Activated T-cell treated with anti-CD3 and anti-CD28 coated beads, Interleukin-2, amount 50 U/mL, for 1 hour (primary cell): ENCODE results near the gene SOX11.

Source experiments
- DNase-seq: peaks from one replicate; pipeline ENCODE4 v3.0.0-alpha.2; 2020

SOX11 gene

DNA sequence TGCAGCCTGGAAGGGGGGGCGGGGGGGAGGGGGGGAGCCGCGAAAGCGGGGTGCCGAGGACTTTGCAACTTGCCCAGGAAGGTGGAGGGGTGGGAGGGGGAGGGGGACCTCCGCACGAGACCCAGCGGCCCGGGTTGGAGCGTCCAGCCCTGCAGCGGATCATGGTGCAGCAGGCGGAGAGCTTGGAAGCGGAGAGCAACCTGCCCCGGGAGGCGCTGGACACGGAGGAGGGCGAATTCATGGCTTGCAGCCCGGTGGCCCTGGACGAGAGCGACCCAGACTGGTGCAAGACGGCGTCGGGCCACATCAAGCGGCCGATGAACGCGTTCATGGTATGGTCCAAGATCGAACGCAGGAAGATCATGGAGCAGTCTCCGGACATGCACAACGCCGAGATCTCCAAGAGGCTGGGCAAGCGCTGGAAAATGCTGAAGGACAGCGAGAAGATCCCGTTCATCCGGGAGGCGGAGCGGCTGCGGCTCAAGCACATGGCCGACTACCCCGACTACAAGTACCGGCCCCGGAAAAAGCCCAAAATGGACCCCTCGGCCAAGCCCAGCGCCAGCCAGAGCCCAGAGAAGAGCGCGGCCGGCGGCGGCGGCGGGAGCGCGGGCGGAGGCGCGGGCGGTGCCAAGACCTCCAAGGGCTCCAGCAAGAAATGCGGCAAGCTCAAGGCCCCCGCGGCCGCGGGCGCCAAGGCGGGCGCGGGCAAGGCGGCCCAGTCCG is 540 bp downstream of the SOX11 start:
- DNase-seq = no peak

DNA sequence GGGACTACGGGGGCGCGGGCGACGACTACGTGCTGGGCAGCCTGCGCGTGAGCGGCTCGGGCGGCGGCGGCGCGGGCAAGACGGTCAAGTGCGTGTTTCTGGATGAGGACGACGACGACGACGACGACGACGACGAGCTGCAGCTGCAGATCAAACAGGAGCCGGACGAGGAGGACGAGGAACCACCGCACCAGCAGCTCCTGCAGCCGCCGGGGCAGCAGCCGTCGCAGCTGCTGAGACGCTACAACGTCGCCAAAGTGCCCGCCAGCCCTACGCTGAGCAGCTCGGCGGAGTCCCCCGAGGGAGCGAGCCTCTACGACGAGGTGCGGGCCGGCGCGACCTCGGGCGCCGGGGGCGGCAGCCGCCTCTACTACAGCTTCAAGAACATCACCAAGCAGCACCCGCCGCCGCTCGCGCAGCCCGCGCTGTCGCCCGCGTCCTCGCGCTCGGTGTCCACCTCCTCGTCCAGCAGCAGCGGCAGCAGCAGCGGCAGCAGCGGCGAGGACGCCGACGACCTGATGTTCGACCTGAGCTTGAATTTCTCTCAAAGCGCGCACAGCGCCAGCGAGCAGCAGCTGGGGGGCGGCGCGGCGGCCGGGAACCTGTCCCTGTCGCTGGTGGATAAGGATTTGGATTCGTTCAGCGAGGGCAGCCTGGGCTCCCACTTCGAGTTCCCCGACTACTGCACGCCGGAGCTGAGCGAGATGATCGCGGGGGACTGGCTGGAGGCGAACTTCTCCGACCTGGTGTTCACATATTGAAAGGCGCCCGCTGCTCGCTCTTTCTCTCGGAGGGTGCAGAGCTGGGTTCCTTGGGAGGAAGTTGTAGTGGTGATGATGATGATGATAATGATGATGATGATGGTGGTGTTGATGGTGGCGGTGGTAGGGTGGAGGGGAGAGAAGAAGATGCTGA is 1.4 kb downstream of the SOX11 start:
- DNase-seq = no peak

DNA sequence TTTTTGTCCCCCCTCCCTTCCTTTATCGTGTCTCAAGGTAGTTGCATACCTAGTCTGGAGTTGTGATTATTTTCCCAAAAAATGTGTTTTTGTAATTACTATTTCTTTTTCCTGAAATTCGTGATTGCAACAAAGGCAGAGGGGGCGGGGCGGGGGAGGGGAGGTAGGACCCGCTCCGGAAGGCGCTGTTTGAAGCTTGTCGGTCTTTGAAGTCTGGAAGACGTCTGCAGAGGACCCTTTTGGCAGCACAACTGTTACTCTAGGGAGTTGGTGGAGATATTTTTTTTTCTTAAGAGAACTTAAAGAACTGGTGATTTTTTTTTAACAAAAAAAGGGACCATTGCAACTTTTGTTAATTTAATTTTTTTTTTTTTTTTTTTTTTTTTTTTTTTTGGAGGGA is 2.1 kb downstream of the SOX11 start:
- no peak for DNase-seq

DNA sequence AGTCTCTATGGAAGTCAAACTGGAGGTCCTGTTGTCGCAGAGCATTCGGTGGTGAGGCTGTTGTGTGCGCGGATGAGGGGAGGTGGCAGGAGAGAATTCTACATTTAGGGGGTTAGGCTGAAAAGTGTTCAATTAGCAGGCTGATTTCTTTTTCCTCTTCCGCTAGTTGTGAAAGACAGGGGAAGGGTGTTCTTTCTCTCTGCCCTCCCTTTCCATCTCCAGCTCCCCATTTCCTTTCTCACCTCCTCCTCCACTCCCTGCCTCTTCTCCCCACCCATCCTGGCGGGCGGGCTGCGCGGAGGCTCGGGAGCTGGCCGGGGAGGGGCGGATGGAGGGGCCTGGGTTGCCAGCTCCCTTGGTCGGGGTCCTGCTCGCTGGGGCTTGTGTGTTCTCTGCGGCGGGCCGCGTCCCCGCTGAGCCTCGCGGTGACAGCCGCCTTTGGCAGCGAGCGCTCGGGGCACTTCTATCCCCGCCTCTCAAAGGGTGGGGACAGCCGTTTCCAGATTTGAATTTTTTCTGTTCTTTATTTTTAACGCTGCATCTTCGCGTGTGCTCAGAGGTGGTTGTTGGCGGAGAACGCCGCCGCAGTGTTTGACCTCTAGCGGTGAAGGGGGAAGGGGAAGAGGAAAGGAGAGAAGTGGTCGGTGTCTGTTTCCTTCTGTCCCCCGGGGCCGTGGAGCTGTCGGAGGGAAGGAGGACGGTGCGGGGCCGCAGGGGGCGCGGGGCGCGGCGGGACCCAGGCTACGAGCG is 3.6 kb downstream of the SOX11 start:
- no peak for DNase-seq

DNA sequence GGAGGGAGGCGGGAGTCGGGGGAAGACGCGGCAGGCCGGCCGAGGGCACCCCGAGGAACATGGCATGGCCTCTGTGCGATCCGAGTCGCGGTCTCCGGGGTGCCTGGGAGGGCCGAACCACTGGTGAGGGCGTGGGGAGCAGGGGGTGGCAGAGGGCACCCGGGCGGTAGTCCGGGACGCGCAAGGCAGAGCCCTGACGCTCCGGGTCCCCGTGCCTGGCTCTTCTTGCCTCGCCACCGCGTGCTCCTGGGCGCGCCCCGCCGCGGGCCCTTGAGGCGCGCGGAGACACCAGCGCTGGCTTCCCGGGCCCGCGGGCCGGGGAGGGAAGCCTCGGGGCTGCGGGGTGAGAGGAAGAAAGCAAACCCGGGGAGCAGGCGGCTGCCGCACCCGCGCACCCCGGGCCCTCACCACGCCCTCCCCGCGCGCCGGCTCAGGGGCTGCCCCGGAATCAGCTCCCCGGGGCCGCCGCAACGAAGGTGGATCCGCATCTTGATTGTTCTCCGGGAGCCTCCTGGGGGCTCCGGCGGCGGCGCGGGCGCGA is 4.3 kb downstream of the SOX11 start:
- no peak for DNase-seq

DNA sequence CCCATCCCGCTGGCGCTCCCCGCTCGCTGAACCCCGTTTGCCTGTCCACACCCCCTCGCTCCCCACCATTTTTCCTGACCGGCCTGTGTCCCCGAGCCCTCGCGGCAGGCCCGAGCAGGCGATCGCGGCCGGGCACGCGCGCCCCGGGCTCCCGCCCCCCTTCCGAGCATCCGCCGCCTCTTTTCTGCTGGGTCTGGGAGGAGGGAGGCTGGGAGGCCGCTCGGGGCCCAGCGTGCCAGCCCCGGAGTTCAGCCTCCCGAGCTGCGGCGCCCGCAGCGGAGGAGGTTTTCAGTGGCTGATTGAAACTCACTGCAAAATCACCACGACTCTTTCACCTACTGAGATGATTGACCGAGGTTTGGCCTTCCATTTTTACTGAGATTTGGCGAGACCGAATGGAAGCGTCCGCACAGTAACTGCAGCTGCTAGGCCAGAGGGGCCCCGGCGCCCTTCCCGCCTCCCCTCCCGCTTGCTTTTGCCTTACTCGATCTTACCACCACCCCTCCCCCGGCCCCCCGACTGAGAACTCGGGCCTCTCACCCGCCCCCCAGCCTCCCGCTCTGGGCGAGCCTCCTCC is 4.8 kb downstream of the SOX11 start:
- DNase-seq = no peak

DNA sequence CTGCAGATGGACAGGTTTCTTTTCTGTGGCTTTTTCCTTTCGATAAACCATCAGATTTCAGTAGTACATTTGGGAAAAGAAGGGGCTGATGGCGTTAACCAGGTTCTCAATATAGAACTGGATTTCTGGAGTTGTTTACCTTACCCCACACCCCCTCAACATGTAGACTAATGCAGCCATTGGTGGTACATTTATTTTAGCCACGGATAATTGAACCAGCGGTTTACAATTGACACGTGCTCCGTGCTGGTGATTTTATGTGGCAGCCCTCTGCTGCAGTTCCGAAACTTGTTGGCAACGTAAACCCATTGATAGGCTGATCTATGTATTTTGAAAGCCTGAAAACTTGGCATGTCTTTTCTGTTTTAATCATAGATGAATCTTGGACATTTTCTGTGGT is 5.4 kb downstream of the SOX11 start:
- DNase-seq = no peak

DNA sequence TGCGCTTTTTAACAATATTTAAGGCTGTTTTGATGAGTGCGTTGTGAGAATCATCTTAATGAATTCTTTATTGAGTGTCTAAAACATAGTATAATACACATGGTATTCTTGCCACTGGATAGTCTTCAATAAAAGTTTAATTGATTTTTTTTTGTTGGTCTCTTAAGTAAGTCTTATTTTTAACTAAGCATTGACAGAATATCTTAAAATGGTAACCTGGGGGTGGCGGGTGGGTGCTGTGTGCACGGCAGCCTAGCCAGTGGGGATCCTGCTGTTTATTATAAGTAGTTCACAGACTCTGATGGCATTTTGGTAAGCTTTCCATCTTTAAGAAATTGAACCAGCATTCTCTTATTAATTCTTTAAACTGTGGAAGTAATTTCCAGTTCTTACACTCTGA is 6.0 kb downstream of the SOX11 start:
- DNase-seq = no peak

DNA sequence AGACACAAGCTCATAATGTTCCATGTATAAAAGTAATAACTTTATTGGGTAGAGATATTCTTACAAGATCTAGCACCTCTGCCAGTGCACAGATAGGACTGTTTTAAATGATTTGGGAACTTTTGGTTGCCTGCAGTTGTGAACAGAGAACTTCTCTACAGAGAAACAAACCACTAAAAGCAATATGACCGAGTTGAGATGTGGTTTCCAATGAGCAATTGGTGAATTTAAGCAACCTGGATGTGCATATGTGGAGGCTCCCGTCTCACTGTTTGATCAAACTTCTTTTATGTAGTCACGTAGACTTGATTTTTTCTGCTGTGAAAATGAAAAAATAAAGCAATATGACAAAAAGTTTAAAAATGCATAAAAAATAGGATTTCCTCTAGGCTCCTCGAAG is 7.8 kb downstream of the SOX11 start:
- no peak for DNase-seq

DNA sequence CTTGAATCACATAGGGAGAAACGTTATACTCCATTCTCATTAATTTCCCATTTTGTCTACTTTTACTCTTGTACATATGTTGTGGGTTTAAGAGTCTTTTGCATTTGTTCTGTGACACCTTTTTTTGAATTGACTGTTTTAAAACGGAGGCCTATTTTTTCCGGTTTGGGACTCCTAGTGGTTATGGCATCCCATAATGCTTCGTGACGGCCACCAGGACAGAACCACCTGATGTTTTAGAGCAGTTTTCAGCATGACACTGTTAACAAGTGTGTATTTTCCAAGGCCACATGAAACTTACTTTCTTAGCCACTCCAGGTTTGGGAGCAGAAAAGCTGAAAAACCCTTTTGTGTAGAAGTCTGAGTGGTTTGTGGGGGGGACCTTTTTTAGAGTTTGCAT is 8.4 kb downstream of the SOX11 start:
- DNase-seq = no peak

DNA sequence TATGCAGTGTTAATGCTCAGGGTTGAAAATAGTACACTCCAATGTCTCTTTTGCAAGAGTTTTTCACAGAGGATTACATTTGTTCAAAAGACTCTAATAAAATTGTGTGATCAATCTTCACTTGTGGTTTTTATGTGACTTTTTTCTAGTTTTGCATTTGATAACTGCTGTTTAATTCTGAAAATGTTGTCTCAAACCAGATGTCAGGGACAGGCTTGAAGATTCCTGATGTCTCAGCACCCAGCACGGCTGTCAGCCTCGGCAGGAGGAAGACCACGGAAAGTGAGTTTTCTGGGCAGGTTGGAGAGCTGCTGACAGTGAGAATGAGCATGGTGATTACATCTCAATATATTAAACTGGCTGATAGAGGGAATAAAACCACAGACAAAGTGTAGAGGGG is 9.1 kb downstream of the SOX11 start:
- DNase-seq = no peak

DNA sequence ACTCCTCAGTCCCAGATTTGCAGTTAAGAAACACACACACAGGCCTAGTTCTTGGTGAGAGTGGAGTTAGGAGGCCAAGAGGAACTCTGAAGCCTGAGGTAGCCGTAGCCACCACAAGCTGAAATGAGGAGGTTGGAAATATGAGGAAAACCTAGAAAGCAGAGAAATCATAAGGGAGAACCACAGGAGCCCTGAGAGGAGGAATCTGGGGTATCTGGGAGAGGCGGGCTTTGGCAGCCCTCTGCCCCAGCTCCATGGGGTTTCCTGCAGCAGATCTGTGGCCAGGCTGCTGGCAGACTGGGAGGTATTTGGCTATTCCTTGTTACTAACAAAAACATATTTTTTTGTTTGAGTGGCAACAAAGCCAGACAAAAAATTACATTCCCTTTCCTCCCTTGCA is 11.0 kb downstream of the SOX11 start:
- no peak for DNase-seq

DNA sequence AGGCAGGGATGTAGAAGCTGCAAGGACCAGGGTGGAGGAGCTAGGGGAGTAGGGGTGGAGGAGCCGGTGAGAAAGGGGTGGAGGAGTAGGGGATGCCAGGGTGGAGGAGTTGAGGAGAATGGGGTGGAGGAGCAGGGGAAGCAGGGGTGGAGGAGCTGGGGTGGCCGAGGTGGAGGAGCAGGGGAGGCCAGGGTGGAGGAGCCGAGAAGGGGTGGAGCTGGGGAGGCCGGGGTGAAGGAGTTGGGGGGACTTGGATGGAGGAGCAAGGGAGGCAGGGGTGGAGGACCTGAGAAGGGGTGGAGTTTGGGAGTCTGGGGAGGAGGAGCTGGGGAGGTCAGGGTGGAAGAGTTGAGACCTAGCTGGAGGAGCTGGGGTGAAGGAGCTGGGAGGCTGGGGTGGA is 13.3 kb downstream of the SOX11 start:
- no peak for DNase-seq

DNA sequence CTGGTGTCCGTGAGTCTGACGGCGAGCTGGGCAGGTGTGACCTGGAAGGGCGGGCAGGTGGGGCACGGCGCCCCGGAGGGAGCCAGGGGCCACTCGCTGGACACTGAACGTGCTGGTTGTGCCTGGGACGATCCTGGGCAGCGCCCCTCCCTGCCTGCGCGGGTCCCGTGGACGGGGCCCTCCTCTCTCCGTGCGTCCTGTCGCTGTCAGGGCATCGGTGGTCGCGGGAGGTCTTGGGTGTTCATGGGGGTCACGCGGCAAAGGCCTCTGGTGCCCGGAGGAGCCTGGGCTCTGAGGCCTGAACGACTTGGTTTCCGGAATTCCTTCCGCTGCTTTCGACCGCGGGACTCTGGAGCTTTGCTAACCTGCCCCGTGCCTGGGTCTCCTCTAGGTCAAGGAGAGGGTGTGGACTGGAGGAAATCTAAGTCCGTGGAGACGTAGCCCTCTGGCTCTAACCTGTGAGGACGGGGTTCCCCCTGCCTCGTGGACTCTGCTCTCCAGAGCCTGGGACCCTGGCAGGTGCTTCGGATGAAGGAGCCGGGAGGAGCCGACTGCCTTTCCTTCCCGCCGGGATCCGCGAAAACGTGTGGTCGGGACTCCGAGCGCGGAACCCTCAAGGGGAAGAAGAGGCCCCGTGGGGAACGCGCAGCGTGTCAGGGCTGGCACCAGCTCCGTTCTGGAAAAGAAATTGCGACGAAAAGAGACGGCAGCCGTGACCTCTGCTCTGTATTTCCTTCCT is 14.7 kb downstream of the SOX11 start:
- no peak for DNase-seq

DNA sequence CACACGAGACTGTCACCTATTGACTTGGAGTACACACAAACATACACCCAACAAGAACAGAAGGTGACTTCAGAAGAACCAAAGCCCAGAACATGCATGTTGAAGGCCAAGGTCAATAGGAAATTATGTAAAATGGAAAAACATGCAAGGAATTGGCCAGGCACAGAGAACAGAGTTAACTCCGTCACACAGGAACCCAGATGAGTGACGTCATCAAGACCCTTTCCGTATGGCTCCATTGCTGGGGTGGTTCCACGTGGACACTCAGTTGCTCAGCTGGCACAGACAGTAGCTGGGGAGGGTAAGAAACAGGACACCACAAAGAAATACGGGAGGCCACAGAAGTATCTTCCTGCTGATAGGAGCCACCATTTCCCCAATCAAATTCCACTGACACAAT is 18.4 kb downstream of the SOX11 start:
- DNase-seq = no peak

DNA sequence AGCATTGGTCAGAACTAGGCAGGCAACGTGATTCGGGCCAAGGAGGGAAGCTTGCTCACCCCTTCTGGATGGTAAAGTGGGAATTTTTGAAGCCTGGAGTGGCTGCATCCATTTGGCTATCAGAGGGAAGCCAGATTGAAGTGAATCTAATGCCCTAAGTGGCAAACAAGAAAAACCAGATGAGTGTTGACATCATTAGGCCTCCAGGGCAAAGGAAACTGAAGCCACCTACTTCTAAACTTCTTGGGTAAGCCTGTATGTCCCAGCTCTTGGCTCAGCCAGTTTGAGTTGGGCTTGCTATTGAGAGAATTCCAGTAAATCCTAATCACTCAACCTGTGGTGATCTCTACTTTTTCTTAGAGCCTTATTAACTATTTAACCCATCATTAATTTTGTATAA is 20.9 kb downstream of the SOX11 start:
- no peak for DNase-seq

DNA sequence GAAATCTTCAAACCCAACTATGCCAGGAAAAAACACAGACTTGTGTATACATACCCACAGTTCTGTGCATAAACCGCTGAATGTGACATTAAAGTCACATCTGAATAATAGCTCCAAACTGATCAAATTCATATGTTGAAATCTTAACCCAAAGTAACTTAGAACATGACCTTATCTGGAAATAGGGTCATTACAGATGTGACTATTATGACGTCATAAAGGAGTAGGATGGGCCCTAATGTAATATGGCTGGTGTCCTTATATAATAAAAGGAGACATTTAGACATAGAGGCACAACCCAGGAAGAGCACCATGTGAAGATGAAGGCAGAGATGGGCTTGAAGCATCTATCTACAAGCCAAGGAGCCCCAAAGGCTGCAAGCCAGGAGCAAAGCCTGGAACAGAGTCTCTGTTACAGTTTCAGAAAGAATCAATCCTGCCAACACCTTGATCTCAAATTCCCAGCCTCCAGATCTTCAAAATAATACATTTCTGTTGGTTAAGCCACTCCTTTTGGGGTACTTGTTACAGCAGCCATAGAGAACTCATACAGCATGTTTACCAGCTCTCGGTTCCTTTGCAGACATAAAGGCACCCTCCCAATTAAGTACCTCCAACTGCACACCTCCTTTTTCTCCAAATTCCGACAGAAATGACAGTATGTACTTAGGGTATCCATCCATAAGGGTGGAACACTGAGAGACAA is 27.6 kb downstream of the SOX11 start:
- no peak for DNase-seq

DNA sequence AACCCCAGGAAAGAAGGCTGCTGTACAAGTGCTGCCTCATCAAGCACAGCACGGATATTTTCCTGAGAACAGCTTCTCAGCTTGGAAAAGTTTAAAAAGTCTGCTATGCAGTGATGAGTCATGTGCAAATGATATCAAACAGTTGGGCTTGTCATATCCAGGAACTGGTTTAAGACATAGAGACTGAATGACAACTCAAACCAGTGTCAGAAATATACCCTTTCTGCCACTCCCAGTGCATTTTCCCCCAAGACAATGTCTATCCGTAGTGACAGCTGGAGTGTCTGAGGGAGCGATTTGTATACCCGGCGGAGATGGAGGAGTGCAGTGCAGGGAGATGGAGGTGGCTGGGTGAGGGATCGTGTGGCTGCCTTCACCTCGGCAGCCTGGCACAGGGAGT is 28.2 kb downstream of the SOX11 start:
- DNase-seq = no peak

DNA sequence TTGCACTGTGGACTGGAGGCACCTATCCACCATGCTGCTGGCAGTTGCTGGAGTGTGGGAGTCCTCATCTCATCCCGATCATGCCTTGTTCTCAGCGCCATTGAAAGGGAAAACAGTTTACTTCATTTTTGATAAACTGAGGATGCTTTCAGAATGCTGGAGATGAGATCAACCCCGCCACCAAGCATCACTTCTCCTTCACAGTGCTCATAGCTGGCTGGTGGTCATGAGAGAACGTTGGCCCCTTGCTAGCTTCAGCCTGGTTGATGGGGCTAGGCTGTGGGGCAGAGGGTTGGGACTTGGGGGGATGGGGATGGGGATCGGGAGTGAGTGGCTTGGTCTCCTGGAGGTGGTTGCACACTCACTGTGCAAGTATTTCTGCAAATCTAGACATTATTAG is 30.1 kb downstream of the SOX11 start:
- no peak for DNase-seq

DNA sequence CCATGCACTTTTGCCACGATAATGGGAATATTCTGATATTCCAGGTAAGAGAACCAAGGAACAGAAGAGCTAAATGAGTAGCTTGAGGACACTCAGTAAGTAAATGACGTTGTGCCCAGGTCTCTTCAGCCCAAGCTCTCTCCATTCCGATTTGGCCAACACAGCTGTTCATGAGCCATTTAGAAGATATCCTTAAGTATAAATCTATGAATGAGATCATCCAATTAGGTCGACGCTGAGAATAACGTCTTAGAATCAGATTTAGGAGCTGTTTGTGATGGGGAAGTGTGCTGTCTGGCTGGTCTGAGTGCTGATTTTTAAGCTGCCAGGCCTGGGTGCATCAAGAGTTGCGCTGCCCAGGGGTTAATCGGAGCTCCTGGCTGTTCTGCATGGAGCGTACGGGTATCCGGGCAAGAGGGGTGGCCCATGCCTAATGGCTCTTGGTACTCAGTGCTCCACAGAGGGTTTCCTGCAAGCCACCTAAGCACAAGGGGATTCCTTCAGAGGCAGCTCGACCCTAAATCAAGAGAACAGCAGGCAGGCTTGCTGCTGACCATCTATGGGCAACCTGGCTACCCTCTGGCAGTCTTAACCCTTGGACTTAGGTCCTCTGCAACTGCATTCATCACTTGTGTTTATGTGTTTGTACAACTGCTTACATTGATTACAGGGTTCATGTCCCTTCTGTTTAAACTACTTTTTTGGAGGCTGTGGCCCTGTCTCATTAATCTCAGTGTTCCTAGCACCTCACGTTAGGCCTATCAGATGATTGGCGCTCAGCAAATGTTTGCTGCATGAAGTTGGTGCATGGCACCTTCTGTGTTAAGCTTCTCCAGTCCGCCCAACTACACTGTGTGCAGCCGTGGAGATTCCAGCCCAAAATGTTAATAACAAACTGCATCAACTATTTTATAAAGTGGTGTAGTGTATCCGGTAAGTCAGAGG is 31.9 kb downstream of the SOX11 start:
- no peak for DNase-seq

DNA sequence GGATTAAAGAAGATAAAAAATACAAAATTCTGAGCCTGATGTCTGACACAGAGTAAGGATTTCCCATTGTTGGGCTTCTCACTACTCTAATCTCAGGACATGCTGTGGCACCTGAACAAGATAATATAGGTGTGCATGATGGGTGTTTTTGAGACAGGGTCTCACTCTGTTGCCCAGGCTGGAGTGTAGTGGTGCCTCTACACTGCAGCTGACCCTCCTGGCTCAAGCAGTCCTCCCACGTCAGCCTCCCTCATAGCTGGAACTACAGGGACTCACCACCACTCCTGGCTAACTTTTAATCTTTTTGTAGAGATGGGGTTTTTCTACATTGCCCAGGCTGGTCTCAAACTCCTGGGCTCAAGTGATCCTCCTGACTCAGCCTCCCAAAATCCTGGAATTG is 32.9 kb downstream of the SOX11 start:
- no peak for DNase-seq
